ENCODE measurements around the gene THAP4.

DNA sequence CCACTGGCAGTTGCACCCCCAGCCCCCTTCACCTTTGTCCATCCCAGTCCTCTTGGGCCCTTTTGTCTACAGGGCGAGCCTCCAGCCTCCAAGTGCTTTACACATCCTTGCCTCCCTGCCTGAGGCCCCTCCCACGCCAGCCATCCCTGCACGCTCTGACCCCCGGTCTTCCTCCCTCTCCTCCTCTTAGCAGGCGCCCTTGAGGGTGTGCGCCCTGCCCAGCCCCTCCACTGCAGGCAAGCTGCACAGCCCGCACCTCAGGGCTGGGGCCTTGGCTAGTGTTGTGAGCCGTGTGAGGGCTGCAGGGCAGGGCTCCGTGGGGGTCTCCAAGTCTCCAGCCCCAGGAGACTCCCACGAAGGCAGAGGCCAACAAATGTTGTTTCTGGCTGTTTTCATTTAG, 71.5 kb downstream of the THAP4 start:
- TF ChIP-seq, protein P1, sequence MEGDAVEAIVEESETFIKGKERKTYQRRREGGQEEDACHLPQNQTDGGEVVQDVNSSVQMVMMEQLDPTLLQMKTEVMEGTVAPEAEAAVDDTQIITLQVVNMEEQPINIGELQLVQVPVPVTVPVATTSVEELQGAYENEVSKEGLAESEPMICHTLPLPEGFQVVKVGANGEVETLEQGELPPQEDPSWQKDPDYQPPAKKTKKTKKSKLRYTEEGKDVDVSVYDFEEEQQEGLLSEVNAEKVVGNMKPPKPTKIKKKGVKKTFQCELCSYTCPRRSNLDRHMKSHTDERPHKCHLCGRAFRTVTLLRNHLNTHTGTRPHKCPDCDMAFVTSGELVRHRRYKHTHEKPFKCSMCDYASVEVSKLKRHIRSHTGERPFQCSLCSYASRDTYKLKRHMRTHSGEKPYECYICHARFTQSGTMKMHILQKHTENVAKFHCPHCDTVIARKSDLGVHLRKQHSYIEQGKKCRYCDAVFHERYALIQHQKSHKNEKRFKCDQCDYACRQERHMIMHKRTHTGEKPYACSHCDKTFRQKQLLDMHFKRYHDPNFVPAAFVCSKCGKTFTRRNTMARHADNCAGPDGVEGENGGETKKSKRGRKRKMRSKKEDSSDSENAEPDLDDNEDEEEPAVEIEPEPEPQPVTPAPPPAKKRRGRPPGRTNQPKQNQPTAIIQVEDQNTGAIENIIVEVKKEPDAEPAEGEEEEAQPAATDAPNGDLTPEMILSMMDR (conservative IDR thresholded peaks at IDR 0.05), result no peak
- TF ChIP-seq EZH2 (IDR thresholded peaks at IDR 0.05; ENCODE audit: low read depth), result no peak

All from PC-9 (cell line).